AG04450 (cell line): ENCODE results near the gene LGALS3. TPM values are rescaled to one million over a fixed set of nuclear protein-coding genes. Genes with fewer than 3 reads are reported as not detected.
A peak's percentile ranks its signal among the peaks of the same experiment; 100 is the strongest.

Experiments
- CTCF ChIA-PET: fragments of 300-600, 350-600 bp; formaldehyde crosslinking; extraction: SDS; loops from one replicate; lab custom pipeline; 2022; ENCODE audit warnings: antibody characterized with exemption, inconsistent platforms; lab: Charles Lee
- POLR2A ChIA-PET: fragments of 350-600 bp; formaldehyde crosslinking; extraction: SDS; loops from one replicate; lab custom pipeline; 2021; ENCODE audit warnings: antibody characterized with exemption, inconsistent platforms; lab: Yijun Ruan, JAX
- DNase-seq: peaks from one replicate; pipeline ENCODE4 v3.0.0-alpha.2; 2011; ENCODE audit warnings: low read depth, low spot score
- H3K27ac ChIP-seq: one replicate; pipeline ENCODE4 v1.5.1; 2012; ENCODE audit warnings: low read depth, low read length, control low read depth
- H3K27me3 ChIP-seq: one replicate; pipeline ENCODE4 v1.6.0; 2012; ENCODE audit warnings: low read length; ENCODE audit not compliant: control insufficient read depth, insufficient read depth
- H3K4me3 ChIP-seq: 2 replicates; pipeline ENCODE4 v1.5.1; 2011; ENCODE audit warnings: mild to moderate bottlenecking, low read depth, low read length, control low read depth
- H3K9me3 ChIP-seq: 2 replicates; pipeline ENCODE4 v1.5.1; 2012; ENCODE audit warnings: low read length; ENCODE audit not compliant: control insufficient read depth, insufficient read depth
- polyA plus RNA-seq: library from polyadenylated mRNA; depleted of rRNA; stranded (reverse); fragments of >200 nt; gene quantifications from 2 replicates; pipeline ENCODE4 v1.2.3, GENCODE V29; 2011
- TF ChIP-seq, protein P1 (sequence below): IDR thresholded peaks from 2 replicates; pipeline ENCODE4 v1.5.1; 2011; ENCODE audit warnings: low read depth, low read length, control low read depth, inconsistent platforms

Gene LGALS3
- polyA plus RNA-seq, 1 experiment, result 383 TPM

DNA sequence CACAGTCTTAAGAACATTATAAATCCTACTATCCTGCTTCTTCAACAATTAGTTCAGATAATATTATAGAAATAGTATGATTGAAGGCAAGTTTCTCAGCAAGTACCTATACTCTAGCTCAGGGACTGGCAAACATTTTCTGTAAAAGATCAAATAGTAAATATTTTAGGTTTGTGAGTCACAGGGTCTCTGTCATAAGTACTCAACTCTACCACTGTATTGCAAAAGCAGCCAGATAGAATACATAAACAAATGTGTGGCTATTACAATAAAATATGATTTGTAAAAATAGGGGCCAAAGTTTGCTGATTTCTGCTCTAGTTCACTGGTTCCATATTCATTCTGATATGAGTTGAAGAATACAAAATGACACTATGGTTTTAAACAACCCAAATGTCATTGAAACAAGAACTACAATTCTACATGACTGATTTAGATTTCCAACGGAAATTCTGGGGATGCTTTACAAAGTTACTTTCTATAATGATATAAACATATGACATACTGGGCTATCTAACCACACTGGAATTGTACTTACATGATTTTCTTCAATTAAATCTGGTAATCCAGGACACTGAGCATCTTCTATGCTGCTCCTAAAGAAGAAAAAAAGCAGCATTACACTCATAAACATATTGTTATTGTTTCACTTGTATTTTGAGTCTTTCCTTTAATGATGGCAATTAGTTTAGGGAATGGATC, 23.2 kb downstream of the LGALS3 start:
- no peaks in the 10 kb centered on the region for H3K9me3 ChIP-seq
- ChIA-PET POLR2A (interaction anchor here (0.6 to 1.0 kb wide), 3 partner anchors 9 to 44 kb away, joined by 3 to 5 read pairs (median 3); partner anchors contain the start of gene LGALS3), CTCF (interaction anchor here (1.0 to 3.3 kb wide), 3 partner anchors 9 to 101 kb away, joined by 6 to 11 read pairs (median 10); partner anchors contain the start of gene MAPK1IP1L)
- H3K4me3 ChIP-seq, result no peak overlapping the region
- no peaks in the 10 kb centered on the region for H3K27me3 ChIP-seq
- TF ChIP-seq, protein P1, sequence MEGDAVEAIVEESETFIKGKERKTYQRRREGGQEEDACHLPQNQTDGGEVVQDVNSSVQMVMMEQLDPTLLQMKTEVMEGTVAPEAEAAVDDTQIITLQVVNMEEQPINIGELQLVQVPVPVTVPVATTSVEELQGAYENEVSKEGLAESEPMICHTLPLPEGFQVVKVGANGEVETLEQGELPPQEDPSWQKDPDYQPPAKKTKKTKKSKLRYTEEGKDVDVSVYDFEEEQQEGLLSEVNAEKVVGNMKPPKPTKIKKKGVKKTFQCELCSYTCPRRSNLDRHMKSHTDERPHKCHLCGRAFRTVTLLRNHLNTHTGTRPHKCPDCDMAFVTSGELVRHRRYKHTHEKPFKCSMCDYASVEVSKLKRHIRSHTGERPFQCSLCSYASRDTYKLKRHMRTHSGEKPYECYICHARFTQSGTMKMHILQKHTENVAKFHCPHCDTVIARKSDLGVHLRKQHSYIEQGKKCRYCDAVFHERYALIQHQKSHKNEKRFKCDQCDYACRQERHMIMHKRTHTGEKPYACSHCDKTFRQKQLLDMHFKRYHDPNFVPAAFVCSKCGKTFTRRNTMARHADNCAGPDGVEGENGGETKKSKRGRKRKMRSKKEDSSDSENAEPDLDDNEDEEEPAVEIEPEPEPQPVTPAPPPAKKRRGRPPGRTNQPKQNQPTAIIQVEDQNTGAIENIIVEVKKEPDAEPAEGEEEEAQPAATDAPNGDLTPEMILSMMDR, result no peak
- peak overlapping the region; percentile 65 for H3K27ac ChIP-seq
- no peak for DNase-seq

DNA sequence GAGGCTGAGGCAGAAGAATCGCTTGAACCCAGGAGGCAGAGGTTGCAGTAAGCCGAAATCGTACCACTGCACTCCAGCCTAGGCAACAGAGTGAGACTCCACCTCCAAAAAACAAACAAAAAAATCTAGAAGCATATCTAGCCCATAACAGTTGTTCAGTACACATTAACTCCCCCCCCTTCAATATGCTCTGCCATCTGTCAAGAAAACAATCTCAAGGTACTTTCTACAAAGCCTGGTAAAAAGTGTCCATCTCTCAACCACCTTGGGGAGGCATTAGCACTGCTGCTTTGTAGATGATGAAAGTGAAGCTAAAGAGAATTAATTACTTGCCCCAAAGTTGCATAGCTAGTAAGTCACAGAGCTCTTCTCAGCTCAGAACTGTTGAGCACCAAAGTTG, 24.9 kb downstream of the LGALS3 start:
- CTCF ChIA-PET, result interaction anchor here (0.6 to 3.3 kb wide), 4 partner anchors 16 to 103 kb away, joined by 3 to 10 read pairs (median 4); partner anchors contain the start of gene MAPK1IP1L
- TF ChIP-seq, protein P1, result no peak
- H3K9me3 ChIP-seq, result no peaks in the 10 kb centered on the region
- H3K4me3 ChIP-seq, result no peak overlapping the region
- DNase-seq, result no peak
- POLR2A ChIA-PET, result no interaction called here
- H3K27ac ChIP-seq, result no peak overlapping the region
- no peaks in the 10 kb centered on the region for H3K27me3 ChIP-seq

DNA sequence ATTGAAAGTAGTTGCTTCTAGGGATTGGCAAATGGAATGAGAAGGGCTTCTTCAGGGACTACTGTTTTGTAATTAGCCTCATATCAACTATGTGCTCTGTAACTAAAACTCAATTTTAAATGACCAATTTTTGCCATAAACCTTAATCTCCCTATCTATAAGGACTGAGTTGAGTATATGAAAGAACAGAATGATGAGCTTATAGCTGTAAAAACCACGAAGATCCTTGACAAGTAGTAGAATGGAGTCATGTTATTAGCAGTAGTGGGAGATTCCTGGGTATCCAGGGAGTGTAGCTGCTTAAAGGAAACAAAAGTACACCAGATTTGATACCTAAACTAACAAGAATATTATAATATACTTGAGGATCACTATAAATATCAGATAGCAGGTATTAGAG, 28.0 kb downstream of the LGALS3 start:
- Histone ChIP-seq H3K27ac (no peak overlapping the region), H3K4me3 (no peak overlapping the region), H3K9me3 (no peaks in the 10 kb centered on the region), H3K27me3 (no peaks in the 10 kb centered on the region)
- TF ChIP-seq, protein P1, result no peak
- CTCF ChIA-PET, result interaction anchor here (0.6 to 2.9 kb wide), 5 partner anchors 11 to 114 kb away, joined by 3 to 13 read pairs (median 4); partner anchors contain the start of gene MAPK1IP1L
- no peak for DNase-seq
- POLR2A ChIA-PET, result no interaction called here

DNA sequence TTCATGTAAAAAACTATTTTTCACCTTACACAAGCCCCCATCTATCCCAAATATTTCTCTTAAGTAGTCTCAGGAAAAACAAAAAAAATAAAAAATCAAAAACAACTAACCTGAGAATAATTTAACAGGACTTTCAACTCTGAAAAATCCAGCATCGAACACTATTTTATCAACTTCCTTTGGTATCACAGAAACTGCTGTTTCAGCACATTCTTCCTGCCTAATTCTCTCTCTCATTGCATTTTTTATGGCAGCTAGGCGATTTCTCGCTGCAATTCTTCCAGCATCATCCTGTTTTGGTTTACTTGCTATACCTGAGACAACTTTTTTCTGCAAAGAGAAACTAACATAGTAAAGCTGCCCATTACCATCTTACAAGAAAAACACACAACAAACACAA, 29.4 kb downstream of the LGALS3 start:
- TF ChIP-seq, protein P1, result no peak
- CTCF ChIA-PET, result interaction anchor here (0.7 to 3.4 kb wide), 4 partner anchors 65 to 112 kb away, joined by 3 to 88 read pairs (median 24); no protein-coding TSS in a partner anchor
- Histone ChIP-seq H3K4me3 (no peak overlapping the region), H3K27me3 (no peaks in the 10 kb centered on the region), H3K9me3 (no peaks in the 10 kb centered on the region), H3K27ac (no peak overlapping the region)
- DNase-seq, result no peak
- POLR2A ChIA-PET, result interaction anchor here (0.9 kb wide), 1 partner anchor 107 kb away, joined by 3 read pairs; the partner anchor contains the start of gene MAPK1IP1L

DNA sequence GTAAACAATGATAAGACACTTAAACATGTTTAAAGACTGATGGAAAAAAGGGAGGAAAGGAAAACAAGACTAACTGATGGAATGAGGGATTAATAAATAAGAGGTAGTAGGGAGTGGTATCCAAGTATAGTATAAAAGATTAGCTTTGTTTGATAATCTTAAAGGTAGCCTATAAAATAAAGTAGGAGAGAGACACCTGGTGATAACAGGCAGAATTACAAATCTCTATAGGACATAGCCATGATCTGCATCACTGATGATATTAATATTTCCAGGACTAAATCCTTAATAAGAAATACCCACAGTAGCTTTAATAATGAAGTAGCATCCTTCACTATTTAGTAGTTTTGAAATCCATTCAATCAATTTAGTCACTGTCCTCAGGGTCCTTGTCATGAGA, 31.9 kb downstream of the LGALS3 start:
- ChIA-PET CTCF (interaction anchor here (0.6 to 3.4 kb wide), 37 partner anchors 8 to 337 kb away, joined by 3 to 88 read pairs (median 4); partner anchors contain the start of genes MAPK1IP1L, SOCS4 and WDHD1), POLR2A (interaction anchor here (0.8 to 1.0 kb wide), 2 partner anchors 69 to 109 kb away, joined by 6 to 7 read pairs; partner anchors contain the start of gene MAPK1IP1L)
- TF ChIP-seq, protein P1, result peak; percentile 64
- H3K4me3 ChIP-seq, result no peak overlapping the region
- no peak overlapping the region for H3K27ac ChIP-seq
- no peaks in the 10 kb centered on the region for H3K27me3 ChIP-seq
- DNase-seq, result no peak
- no peaks in the 10 kb centered on the region for H3K9me3 ChIP-seq
